HG02798 (cell line): ENCODE results near the gene S100A8.
"Not testable (repeated sequence)": the region's sequence is repeated elsewhere in the genome, so short reads cannot be mapped to it uniquely, and the experiment has no call there.

ENCODE experiments used
- ATAC-seq: cut with Tn5 transposase; IDR thresholded peaks from one replicate; pipeline ENCODE4 v1.9.1; 2021; ENCODE audit warnings: mild to moderate bottlenecking; ENCODE audit not compliant: unreplicated experiment, poor library complexity

The S100A8 gene

GRCh38 chr1:153390938-153391710, at the start of gene S100A8:
Gene S100A8, minus strand, starts transcription at chr1:153391073. Its CDS starts 538 bp downstream, at chr1:153390535.
- no peak for ATAC-seq

GRCh38 chr1:153439273-153439672, 48.4 kb upstream of the S100A8 start:
- ATAC-seq = no peak

GRCh38 chr1:153438599-153438998, 47.7 kb upstream of the S100A8 start:
- ATAC-seq = no peak

- ATAC-seq = no peak
Observed at GRCh38 chr1:153437236-153437635, 46.4 kb upstream of the S100A8 start.

GRCh38 chr1:153434746-153435455, 44.0 kb upstream of the S100A8 start:
- ATAC-seq = no peak

- ATAC-seq = no peak
Observed at GRCh38 chr1:153432874-153433681, 42.2 kb upstream of the S100A8 start.

- ATAC-seq = no peak
Observed at GRCh38 chr1:153431928-153432327, 41.1 kb upstream of the S100A8 start.

- no peak for ATAC-seq
Observed at GRCh38 chr1:153431427-153431826, 40.6 kb upstream of the S100A8 start.

GRCh38 chr1:153431002-153431401, 40.1 kb upstream of the S100A8 start:
- ATAC-seq = no peak

GRCh38 chr1:153430561-153430960, 39.7 kb upstream of the S100A8 start:
- ATAC-seq = no peak

- ATAC-seq = no peak
Observed at GRCh38 chr1:153430166-153430553, 39.3 kb upstream of the S100A8 start.

GRCh38 chr1:153429266-153430165, 38.6 kb upstream of the S100A8 start:
- no peak for ATAC-seq

GRCh38 chr1:153428791-153429190, 37.9 kb upstream of the S100A8 start:
- ATAC-seq = no peak

GRCh38 chr1:153428073-153428638, 37.3 kb upstream of the S100A8 start:
- no peak for ATAC-seq

- no peak for ATAC-seq
Observed at GRCh38 chr1:153426809-153427208, 35.9 kb upstream of the S100A8 start.

- ATAC-seq = no peak
Observed at GRCh38 chr1:153422450-153423068, 31.7 kb upstream of the S100A8 start.

- ATAC-seq = no peak
Observed at GRCh38 chr1:153420306-153420705, 29.4 kb upstream of the S100A8 start.

- not testable (repeated sequence) for ATAC-seq
Observed at GRCh38 chr1:153419436-153419793, 28.5 kb upstream of the S100A8 start.

GRCh38 chr1:153418758-153419435, 28.0 kb upstream of the S100A8 start:
- not testable (repeated sequence) for ATAC-seq
